NB4 (cell line): ENCODE data around the gene CUL5.
A peak's percentile ranks its signal among the peaks of the same experiment; 100 is the strongest.

Source experiments
- DNase-seq: peaks from one replicate; pipeline ENCODE4 v3.0.0; 2010; ENCODE audit warnings: low read depth
- H3K4me3 ChIP-seq: one replicate; pipeline ENCODE4 v1.5.1; 2011; ENCODE audit warnings: mild to moderate bottlenecking, low read depth, low read length, moderate library complexity
- CTCF ChIP-seq: IDR thresholded peaks from one replicate; pipeline ENCODE4 v1.5.1; 2012; ENCODE audit warnings: low read depth, low read length
- MYC ChIP-seq: IDR thresholded peaks from 2 replicates; pipeline ENCODE4 v1.6.1; 2011; ENCODE audit warnings: low read depth, low read length
- POLR2A ChIP-seq: IDR thresholded peaks from 2 replicates; pipeline ENCODE4 v1.6.1; 2011; ENCODE audit warnings: mild to moderate bottlenecking; ENCODE audit not compliant: insufficient read length; ENCODE audit errors: extremely low read depth
- TF ChIP-seq, protein P1 (sequence below): IDR thresholded peaks from 2 replicates; pipeline ENCODE4 v1.6.1; 2011; ENCODE audit warnings: low read depth, low read length

CUL5 gene

GRCh38 chr11:108008656-108009496 lies at the start of gene CUL5:
TSS of gene CUL5 (plus strand) at chr11:108008898. CDS start at chr11:108009349, 451 bp downstream.
- peak within 1 kb of the TSS; percentile 94 for H3K4me3 ChIP-seq
- peak; percentile 93 for DNase-seq
- TF ChIP-seq CTCF (peak; percentile 89), POLR2A (peak; percentile 80), MYC (peak; percentile 79)
- TF ChIP-seq, protein P1, sequence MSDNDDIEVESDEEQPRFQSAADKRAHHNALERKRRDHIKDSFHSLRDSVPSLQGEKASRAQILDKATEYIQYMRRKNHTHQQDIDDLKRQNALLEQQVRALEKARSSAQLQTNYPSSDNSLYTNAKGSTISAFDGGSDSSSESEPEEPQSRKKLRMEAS, result peak; percentile 96

- DNase-seq, result no peak
- TF ChIP-seq MYC, result no peak
- TF ChIP-seq POLR2A, result no peak
- no peak for TF ChIP-seq CTCF
- TF ChIP-seq, protein P1, result no peak
- no peak overlapping the region for H3K4me3 ChIP-seq
Measured at GRCh38 chr11:107961480-107961879, 47.2 kb upstream of the CUL5 start.

DNA sequence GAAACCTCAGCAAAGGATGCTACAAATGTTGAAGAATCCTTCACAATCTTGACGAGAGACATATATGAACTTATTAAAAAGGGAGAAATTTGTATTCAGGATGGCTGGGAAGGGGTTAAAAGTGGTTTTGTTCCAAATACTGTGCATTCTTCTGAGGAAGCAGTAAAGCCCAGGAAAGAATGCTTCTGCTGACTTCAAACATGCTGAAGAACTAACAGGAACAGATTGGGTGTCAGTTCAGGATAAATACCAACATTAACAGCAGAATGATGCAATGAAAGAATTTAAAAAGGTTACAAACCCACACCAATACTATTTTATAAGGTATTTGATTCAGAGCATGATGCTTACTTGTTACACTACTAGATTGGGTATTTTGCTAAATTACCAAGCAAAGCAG lies 46.5 kb upstream of the CUL5 start:
- no peak overlapping the region for H3K4me3 ChIP-seq
- TF ChIP-seq CTCF, result no peak
- TF ChIP-seq, protein P1, result no peak
- no peak for TF ChIP-seq POLR2A
- TF ChIP-seq MYC, result no peak
- DNase-seq, result no peak

- no peak overlapping the region for H3K4me3 ChIP-seq
- TF ChIP-seq, protein P1, result no peak
- no peak for TF ChIP-seq POLR2A
- no peak for TF ChIP-seq CTCF
- no peak for TF ChIP-seq MYC
- no peak for DNase-seq
Measured at GRCh38 chr11:107963091-107963490, 45.6 kb upstream of the CUL5 start.

DNA sequence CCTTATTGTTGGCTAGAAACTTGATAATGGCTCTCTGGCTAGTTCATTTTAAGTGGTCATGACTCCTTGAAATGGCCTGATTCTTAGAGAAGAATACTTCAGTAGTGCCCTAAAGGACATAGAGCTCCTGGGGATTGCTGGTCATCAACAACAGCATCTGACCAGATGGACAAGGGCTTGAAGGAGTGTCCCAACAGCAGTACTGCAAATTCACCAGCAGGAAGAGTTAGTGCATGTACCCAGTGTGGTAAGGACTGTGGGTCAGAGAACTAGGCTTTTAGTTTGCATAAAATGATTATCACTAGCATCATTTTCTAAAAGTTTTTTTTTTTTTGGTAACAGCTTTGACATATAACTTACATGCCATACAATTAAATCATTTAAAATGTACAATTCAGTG lies 39.5 kb upstream of the CUL5 start:
- DNase-seq, result no peak
- TF ChIP-seq, protein P1, result no peak
- TF ChIP-seq CTCF, result no peak
- no peak for TF ChIP-seq MYC
- no peak for TF ChIP-seq POLR2A
- H3K4me3 ChIP-seq, result no peak overlapping the region

GRCh38 chr11:107970049-107970448 lies 38.6 kb upstream of the CUL5 start:
- no peak for DNase-seq
- TF ChIP-seq CTCF, result no peak
- H3K4me3 ChIP-seq, result no peak overlapping the region
